Gastroesophageal sphincter (tissue), 3 donors: Measurements from ENCODE around the gene SERPINA12.

Experiments
- CTCF ChIP-seq, 4 experiments: fragments of 200-600 bp in 2 of 4; fragments of 450-650 bp in 2 of 4; sonication (generic) in 1 of 4; IDR thresholded peaks; one replicate each; pipeline ENCODE4 v1.5.1; 2017 to 2019; ENCODE audit warnings: antibody characterized with exemption in 4 of 4, mild to moderate bottlenecking in 2 of 4, moderate library complexity in 2 of 4
- POLR2A ChIP-seq, 2 donors: fragments of 450-650 bp; IDR thresholded peaks; one replicate each; pipeline ENCODE4 v1.6.1; 2017; ENCODE audit warnings: antibody characterized with exemption in 2 of 2, mild to moderate bottlenecking in 2 of 2, moderate library complexity in 1 of 2

- TF ChIP-seq CTCF (IDR thresholded peaks at IDR 0.05) (no peak), POLR2A (IDR thresholded peaks at IDR 0.05) (no peak)
Observed at GRCh38 chr14:94531187-94531586, 21.9 kb upstream of the SERPINA12 start.
